Erythroblast (primary cell): ENCODE measurements around the gene STIM1.
"Not testable (repeated sequence)": the region's sequence is repeated elsewhere in the genome, so short reads cannot be mapped to it uniquely, and the experiment has no call there.

Source experiments
- GATA1 ChIP-seq: IDR thresholded peaks from 2 replicates; pipeline ENCODE4 v1.6.1; 2011; ENCODE audit warnings: low read depth, mild to moderate bottlenecking, control low read depth, low read length, moderate library complexity
- POLR2A ChIP-seq: IDR thresholded peaks from 2 replicates; pipeline ENCODE4 v1.6.1; 2011; ENCODE audit warnings: mild to moderate bottlenecking, low read length

DNA sequence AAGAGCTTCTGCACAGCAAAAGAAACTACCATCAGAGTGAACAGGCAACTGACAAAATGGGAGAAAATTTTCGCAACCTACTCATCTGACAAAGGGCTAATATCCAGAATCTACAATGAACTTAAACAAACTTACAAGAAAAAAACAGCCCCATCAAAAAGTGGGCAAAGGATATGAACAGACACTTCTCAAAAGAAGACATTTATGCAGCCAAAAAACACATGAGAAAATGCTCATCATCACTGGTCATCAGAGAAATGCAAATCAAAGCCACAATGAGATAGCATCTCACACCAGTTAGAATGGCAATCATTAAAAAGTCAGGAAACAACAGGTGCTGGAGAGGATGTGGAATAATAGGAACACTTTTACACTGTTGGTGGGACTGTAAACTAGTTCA, 149.3 kb downstream of the STIM1 start:
- not testable (repeated sequence) for TF ChIP-seq POLR2A, GATA1
